Measurements from ENCODE around the gene ABCA8. TPM values are rescaled to one million over a fixed set of nuclear protein-coding genes. Genes with fewer than 3 reads are reported as not detected.
"Not testable (repeated sequence)": the region's sequence is repeated elsewhere in the genome, so short reads cannot be mapped to it uniquely, and the experiment has no call there.

Gene ABCA8
- 10 to 100 TPM; 30.0 to 68.5 (median 42.8) TPM for total RNA-seq

GRCh38 chr17:68955181-68955841, at the start of gene ABCA8:
Gene ABCA8 (minus strand): TSS chr17:68955392. CDS start chr17:68942034, 13,358 bp downstream.
- no peak for TF ChIP-seq POLR2A (IDR thresholded peaks at IDR 0.05)
- no peak for TF ChIP-seq CTCF (IDR thresholded peaks at IDR 0.05)
- peak within 1 kb of the TSS; percentile 43 to 46 for H3K27ac ChIP-seq
- intact Hi-C loops (cut with DNase I; ENCODE audit: low total_unique reads) = no loop called here
- H3K4me1 ChIP-seq = no peaks in the 10 kb centered on the region
- DNase-seq = peak; percentile 32 to 38
- H3K36me3 ChIP-seq = no peaks in the 10 kb centered on the region
- H3K27me3 ChIP-seq = no peaks in the 10 kb centered on the region
- peak within 1 kb of the TSS; percentile 14 to 34 for H3K4me3 ChIP-seq
- H3K9me3 ChIP-seq = no peaks in the 10 kb centered on the region

- H3K4me3 ChIP-seq; H3K27me3 ChIP-seq; intact Hi-C loops (cut with DNase I; ENCODE audit: low total_unique reads); H3K4me1 ChIP-seq; H3K36me3 ChIP-seq; DNase-seq; H3K9me3 ChIP-seq; H3K27ac ChIP-seq: not testable (repeated sequence)
Measured at GRCh38 chr17:69004759-69005158, 49.6 kb upstream of the ABCA8 start.

GRCh38 chr17:68999743-69000142, 44.6 kb upstream of the ABCA8 start:
- intact Hi-C loops (cut with DNase I; ENCODE audit: low total_unique reads); H3K36me3 ChIP-seq; H3K27me3 ChIP-seq; H3K4me1 ChIP-seq; H3K4me3 ChIP-seq; DNase-seq; H3K9me3 ChIP-seq; H3K27ac ChIP-seq: not testable (repeated sequence)

- H3K36me3 ChIP-seq = no peaks in the 10 kb centered on the region
- H3K27ac ChIP-seq = no peak overlapping the region
- no peaks in the 10 kb centered on the region for H3K4me1 ChIP-seq
- H3K9me3 ChIP-seq = no peaks in the 10 kb centered on the region
- DNase-seq = no peak
- intact Hi-C loops (cut with DNase I; ENCODE audit: low total_unique reads) = no loop called here
- H3K4me3 ChIP-seq = no peak overlapping the region
- no peaks in the 10 kb centered on the region for H3K27me3 ChIP-seq
- no peak for TF ChIP-seq CTCF (IDR thresholded peaks at IDR 0.05)
- no peak for TF ChIP-seq POLR2A (IDR thresholded peaks at IDR 0.05)
Measured at GRCh38 chr17:68993112-68993511, 37.9 kb upstream of the ABCA8 start.

- no peak overlapping the region for H3K4me3 ChIP-seq
- no peak for TF ChIP-seq CTCF (IDR thresholded peaks at IDR 0.05)
- no peak for TF ChIP-seq POLR2A (IDR thresholded peaks at IDR 0.05)
- no peak for DNase-seq
- no peaks in the 10 kb centered on the region for H3K27me3 ChIP-seq
- intact Hi-C loops (cut with DNase I; ENCODE audit: low total_unique reads) = no loop called here
- no peaks in the 10 kb centered on the region for H3K4me1 ChIP-seq
- no peaks in the 10 kb centered on the region for H3K9me3 ChIP-seq
- H3K27ac ChIP-seq = no peak overlapping the region
- no peaks in the 10 kb centered on the region for H3K36me3 ChIP-seq
Measured at GRCh38 chr17:68987966-68988365, 32.8 kb upstream of the ABCA8 start.

- no peak for TF ChIP-seq POLR2A (IDR thresholded peaks at IDR 0.05)
- TF ChIP-seq CTCF (IDR thresholded peaks at IDR 0.05) = no peak
- intact Hi-C loops (cut with DNase I; ENCODE audit: low total_unique reads) = no loop called here
- H3K27me3 ChIP-seq = no peaks in the 10 kb centered on the region
- H3K9me3 ChIP-seq = no peaks in the 10 kb centered on the region
- H3K4me1 ChIP-seq = no peaks in the 10 kb centered on the region
- H3K4me3 ChIP-seq = peak overlapping the region in 1 of 2 donors; percentile 4
- no peaks in the 10 kb centered on the region for H3K36me3 ChIP-seq
- H3K27ac ChIP-seq = peak overlapping the region in 1 of 2 donors; percentile 51
- peak; percentile 26 to 45 for DNase-seq
Measured at GRCh38 chr17:68981288-68981687, 26.1 kb upstream of the ABCA8 start.
